ENCODE data around the gene TMEM123.

DNA sequence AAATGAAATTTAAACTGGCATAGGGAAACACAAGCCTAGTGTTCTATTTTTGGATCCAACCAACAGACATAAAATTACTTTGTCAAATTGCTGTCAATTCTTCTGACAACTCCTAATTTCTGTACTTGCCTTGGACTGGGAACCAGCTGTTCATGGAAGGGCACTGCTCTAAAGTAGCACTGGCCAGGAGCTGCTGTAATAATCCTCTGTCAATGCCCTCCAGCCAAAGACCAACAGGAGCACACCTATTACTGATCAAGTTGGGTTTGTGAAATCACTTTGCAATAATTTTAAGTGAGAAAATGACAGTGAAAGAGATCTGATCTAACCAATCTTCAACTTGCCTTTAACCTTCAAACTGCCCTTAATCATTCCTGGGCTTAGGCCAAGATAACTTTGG is 18.9 kb upstream of the TMEM123 start:
- TF ChIP-seq POLR2A (IDR thresholded peaks at IDR 0.05) (no peak), POLR2AphosphoS5 (IDR thresholded peaks at IDR 0.05) (no peak)

Data from spleen (tissue), 3 donors.